Esophagus squamous epithelium (tissue), 5 donors: ENCODE data around the gene FNDC8. TPM values are rescaled to one million over a fixed set of nuclear protein-coding genes. Genes with fewer than 3 reads are reported as not detected.

Experiments used
- DNase-seq: peaks from one replicate; lab custom pipeline; 2025; lab: John Stamatoyannopoulos, UW
- H3K27ac ChIP-seq, 4 donors: fragments of 200-600 bp; sonication (generic); one replicate each; pipeline ENCODE4 v1.5.1; 2016 to 2019; ENCODE audit warnings: mild to moderate bottlenecking in 1 of 4
- H3K27me3 ChIP-seq, 4 donors: fragments of 200-600 bp; sonication (generic); 1 replicate in 3 of 4; 2 replicates in 1 of 4; pipeline versions ENCODE4 v1.5.1 to v1.6.0; 2017 to 2021; ENCODE audit warnings: antibody characterized with exemption in 1 of 4
- H3K36me3 ChIP-seq, 3 donors: fragments of 200-600 bp; sonication (generic); one replicate each; pipeline ENCODE4 v1.5.1; 2016 to 2019
- H3K4me1 ChIP-seq, 3 donors: fragments of 200-600 bp; sonication (generic); one replicate each; pipeline ENCODE4 v1.5.1; 2017 to 2019
- H3K4me3 ChIP-seq, 4 donors: fragments of 200-600 bp; sonication (generic); 1 replicate in 3 of 4; 2 replicates in 1 of 4; pipeline ENCODE4 v1.5.1; 2016 to 2019; ENCODE audit warnings: mild to moderate bottlenecking in 2 of 4, moderate library complexity in 1 of 4
- H3K9me3 ChIP-seq, 3 donors: fragments of 200-600 bp; sonication (generic); one replicate each; pipeline ENCODE4 v1.5.1; 2016 to 2019
- POLR2A ChIP-seq, 4 donors: fragments of 450-650 bp; IDR thresholded peaks; one replicate each; pipeline ENCODE4 v1.6.1; 2017; ENCODE audit warnings: antibody characterized with exemption in 4 of 4, mild to moderate bottlenecking in 4 of 4, moderate library complexity in 3 of 4
- WGBS, 2 donors: methylation state at CpG; one replicate each; pipeline ENCODE4 v1.1.5; 2018; 5-methylcytosine and 5-hydroxymethylcytosine counted together
- intact Hi-C: fragments of 100-400 bp; cut with DNase I; formaldehyde crosslinking; loops from one replicate; pipeline ENCODE4 v1.15.0; 2022
- total RNA-seq, 4 donors: library from RNA; depleted of rRNA; stranded (reverse); fragments of >200 nt; gene quantifications; one replicate each; pipeline ENCODE4 v1.1.0, GENCODE V29; 2016
- TF ChIP-seq, protein P1 (sequence below), 6 experiments: fragments of 450-650 bp in 4 of 6; fragments of 200-600 bp in 2 of 6; sonication (generic) in 2 of 6; IDR thresholded peaks; one replicate each; pipeline ENCODE4 v1.5.1; 2016 to 2019; ENCODE audit warnings: antibody characterized with exemption in 6 of 6, mild to moderate bottlenecking in 4 of 6, moderate library complexity in 4 of 6
- donor health status: DM: yes; HTN: yes; CAD: no.

The FNDC8 gene
- total RNA-seq, 4 donors from 2014 or later, result not detected

DNA sequence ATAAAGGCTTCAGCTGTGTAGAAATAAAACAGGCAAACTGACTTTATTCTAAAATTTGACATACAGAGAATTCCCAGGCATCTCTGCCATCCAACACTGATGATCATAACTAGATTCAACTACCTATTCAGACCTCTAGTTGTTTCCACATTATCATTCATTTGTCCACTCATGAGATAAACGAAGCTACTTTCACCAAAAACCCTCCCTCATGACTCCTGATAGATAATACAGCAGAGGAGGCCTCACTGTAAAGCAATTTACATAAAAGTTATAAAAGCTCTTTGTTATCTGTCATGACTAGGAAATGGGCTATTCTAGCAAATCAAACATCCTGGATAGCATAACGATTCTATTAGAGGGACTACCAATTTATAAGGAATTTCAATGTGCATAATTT lies 38.3 kb upstream of the FNDC8 start:
- intact Hi-C loops, result no loop called here
- DNase-seq, result no peak
- H3K4me1 ChIP-seq, result peaks cover 14 to 97% (median 27%) of the 10 kb centered on the region in 3 donors

DNA sequence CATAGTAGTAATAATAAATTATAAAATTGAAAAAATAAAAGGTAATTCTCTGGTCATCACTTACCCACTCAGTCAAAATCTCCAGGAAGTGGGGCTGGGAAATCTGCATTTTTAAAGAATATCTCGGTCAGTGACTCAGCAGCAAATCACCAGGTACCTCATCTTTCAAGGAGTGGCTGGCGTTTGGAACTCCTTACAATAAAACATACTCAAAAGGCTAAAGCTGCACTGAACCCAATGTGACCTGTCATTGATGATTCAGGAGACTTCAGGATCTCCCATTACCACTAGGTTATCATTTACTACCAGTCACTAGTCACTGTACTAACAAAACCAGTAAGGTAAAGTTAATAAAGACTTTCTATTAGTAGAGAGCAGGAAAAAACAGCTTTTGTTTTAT lies 36.4 kb upstream of the FNDC8 start:
- no peaks in the 10 kb centered on the region for H3K9me3 ChIP-seq
- intact Hi-C loops, result loop anchor here (5.0 kb wide), 1 partner anchor 103 kb away; the partner anchor contains the start of gene LIG3
- WGBS, 2 donors, result 24 to 25% methylated on average over 2 of the region's 2 CpGs
- H3K27me3 ChIP-seq, result no peaks in the 10 kb centered on the region
- TF ChIP-seq POLR2A (IDR thresholded peaks at IDR 0.05), result no peak
- TF ChIP-seq, protein P1, sequence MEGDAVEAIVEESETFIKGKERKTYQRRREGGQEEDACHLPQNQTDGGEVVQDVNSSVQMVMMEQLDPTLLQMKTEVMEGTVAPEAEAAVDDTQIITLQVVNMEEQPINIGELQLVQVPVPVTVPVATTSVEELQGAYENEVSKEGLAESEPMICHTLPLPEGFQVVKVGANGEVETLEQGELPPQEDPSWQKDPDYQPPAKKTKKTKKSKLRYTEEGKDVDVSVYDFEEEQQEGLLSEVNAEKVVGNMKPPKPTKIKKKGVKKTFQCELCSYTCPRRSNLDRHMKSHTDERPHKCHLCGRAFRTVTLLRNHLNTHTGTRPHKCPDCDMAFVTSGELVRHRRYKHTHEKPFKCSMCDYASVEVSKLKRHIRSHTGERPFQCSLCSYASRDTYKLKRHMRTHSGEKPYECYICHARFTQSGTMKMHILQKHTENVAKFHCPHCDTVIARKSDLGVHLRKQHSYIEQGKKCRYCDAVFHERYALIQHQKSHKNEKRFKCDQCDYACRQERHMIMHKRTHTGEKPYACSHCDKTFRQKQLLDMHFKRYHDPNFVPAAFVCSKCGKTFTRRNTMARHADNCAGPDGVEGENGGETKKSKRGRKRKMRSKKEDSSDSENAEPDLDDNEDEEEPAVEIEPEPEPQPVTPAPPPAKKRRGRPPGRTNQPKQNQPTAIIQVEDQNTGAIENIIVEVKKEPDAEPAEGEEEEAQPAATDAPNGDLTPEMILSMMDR (IDR thresholded peaks at IDR 0.05), result no peak
- no peak for DNase-seq
- H3K27ac ChIP-seq, result peak overlapping the region; percentile 47 to 97 (median 95)
- H3K36me3 ChIP-seq, result no peaks in the 10 kb centered on the region
- H3K4me3 ChIP-seq, result no peak overlapping the region
- peaks cover 14 to 90% (median 27%) of the 10 kb centered on the region in 3 donors for H3K4me1 ChIP-seq

More for the DNA sequence above, 38.3 kb upstream of the FNDC8 start:
- Histone ChIP-seq H3K36me3 (no peaks in the 10 kb centered on the region), H3K9me3 (no peaks in the 10 kb centered on the region), H3K27ac (peak overlapping the region in 3 of 4 donors; percentile 1 to 97 (median 97)), H3K27me3 (no peaks in the 10 kb centered on the region), H3K4me3 (no peak overlapping the region)
- WGBS, 2 donors, result 63 to 69% methylated on average over 2 of the region's 2 CpGs
- TF ChIP-seq, protein P1 (IDR thresholded peaks at IDR 0.05), result no peak
- TF ChIP-seq POLR2A (IDR thresholded peaks at IDR 0.05), result no peak

DNA sequence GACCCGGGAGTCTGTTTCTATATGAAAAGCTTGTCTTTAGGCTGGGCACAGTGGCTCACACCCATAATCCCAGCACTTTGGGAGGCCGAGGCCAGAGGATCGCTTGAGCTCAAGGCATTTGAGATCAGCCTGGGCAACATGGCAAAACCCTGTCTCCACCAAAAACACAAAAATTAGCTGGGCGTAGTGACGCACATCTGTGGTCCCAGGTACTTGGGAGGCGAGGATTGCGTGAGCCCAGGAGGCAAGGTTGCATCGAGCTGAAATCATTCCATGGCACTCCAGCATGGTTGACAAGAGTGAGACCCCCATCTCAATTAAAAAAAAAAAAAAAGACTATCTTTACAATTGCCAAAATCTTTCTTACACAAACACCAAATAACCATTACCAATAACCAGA lies 35.3 kb upstream of the FNDC8 start:
- no peaks in the 10 kb centered on the region for H3K27me3 ChIP-seq
- TF ChIP-seq, protein P1 (IDR thresholded peaks at IDR 0.05), result no peak
- TF ChIP-seq POLR2A (IDR thresholded peaks at IDR 0.05), result no peak
- H3K9me3 ChIP-seq, result no peaks in the 10 kb centered on the region
- H3K4me1 ChIP-seq, result peaks cover 14 to 81% (median 27%) of the 10 kb centered on the region in 3 donors
- 92 to 94% methylated on average over 8 of the region's 8 CpGs for WGBS, 2 donors
- peak overlapping the region; percentile 47 to 97 (median 95) for H3K27ac ChIP-seq
- DNase-seq, result no peak
- intact Hi-C loops, result loop anchor here (5.0 kb wide), 1 partner anchor 104 kb away; the partner anchor contains the start of gene LIG3
- no peaks in the 10 kb centered on the region for H3K36me3 ChIP-seq
- no peak overlapping the region for H3K4me3 ChIP-seq

DNA sequence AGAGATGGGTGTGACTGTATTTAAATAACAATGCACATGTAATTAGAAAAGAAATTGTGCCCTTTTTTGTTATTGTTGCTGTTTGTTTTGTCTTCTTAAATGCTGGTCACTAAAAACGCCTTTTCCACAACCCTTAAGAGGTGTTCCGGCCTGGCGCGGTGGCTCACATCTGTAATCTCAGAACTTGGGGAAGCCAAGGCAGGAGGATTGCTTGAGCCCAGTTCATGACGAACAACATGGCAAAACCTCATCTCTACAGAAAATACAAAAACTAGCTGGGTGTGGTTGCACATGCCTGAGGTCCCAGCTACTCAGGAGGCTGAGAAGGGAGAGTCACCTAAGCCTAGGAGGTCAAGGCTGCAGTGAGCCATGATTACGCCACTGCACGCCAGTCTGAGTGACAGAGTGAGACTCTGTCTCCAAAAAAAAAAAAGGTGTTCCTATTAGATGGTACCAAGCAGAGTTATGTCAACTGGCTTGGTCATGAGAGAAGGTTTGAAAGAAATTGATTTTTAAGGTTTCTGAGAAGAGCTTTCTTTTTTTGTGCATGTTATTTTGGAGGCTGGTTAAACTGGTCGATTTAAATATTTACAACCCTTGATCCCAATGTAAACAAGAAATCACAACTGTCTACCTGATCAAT lies 34.4 kb upstream of the FNDC8 start:
- peak overlapping the region; percentile 91 to 97 (median 95) for H3K27ac ChIP-seq
- no peaks in the 10 kb centered on the region for H3K36me3 ChIP-seq
- no peaks in the 10 kb centered on the region for H3K9me3 ChIP-seq
- peak overlapping the region; percentile 67 to 87 (median 78) for H3K4me3 ChIP-seq
- no peaks in the 10 kb centered on the region for H3K27me3 ChIP-seq
- H3K4me1 ChIP-seq, result peaks cover 14 to 72% (median 25%) of the 10 kb centered on the region in 3 donors
- DNase-seq, result no peak
- WGBS, 2 donors, result 67 to 80% methylated on average over 6 to 8 of the region's 8 CpGs
- TF ChIP-seq, protein P1 (IDR thresholded peaks at IDR 0.05), result no peak
- intact Hi-C loops, result loop anchor here (5.0 kb wide), 1 partner anchor 105 kb away; the partner anchor contains the start of gene LIG3

DNA sequence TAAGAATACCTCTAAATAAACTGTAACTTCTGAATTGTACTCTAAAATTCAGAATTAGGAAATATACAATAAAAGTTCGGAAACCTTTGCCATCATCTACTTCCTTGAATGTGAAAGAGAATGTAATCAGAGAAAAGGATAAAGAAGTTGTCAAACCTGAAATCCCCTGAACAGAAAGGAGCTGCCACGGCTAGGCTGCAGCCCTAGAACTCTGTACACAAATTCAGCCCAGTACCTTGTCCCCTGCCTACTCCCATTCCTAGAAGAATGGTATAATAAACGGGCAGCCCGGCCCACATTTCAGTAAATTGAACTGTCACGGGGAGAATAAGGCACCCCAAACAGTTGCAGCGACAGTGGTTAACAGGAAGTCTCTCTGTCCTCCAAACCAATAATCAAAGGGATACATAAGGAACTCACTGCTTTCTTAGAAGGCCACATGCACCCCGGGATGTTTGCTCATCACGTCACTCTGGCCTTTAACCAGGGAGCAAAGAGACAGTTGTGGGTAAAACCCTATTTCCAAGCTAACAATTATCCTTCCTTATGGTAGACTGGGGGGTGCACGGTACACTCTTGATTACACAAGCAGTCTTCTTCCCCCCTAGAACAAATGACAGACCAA lies 33.6 kb upstream of the FNDC8 start:
- intact Hi-C loops, result loop anchor here (5.0 kb wide), 1 partner anchor 106 kb away; the partner anchor contains the start of gene LIG3
- TF ChIP-seq POLR2A (IDR thresholded peaks at IDR 0.05), result peak in 1 of 4 donors; percentile 20
- TF ChIP-seq, protein P1 (IDR thresholded peaks at IDR 0.05), result no peak
- Histone ChIP-seq H3K9me3 (no peaks in the 10 kb centered on the region), H3K4me1 (peaks cover 11 to 64% (median 19%) of the 10 kb centered on the region in 3 donors), H3K4me3 (peak overlapping the region; percentile 67 to 87 (median 78)), H3K27ac (peak overlapping the region; percentile 91 to 97 (median 95)), H3K27me3 (no peaks in the 10 kb centered on the region), H3K36me3 (no peaks in the 10 kb centered on the region)
- no peak for DNase-seq
- 8 to 16% methylated on average over 6 to 9 of the region's 9 CpGs for WGBS, 2 donors
